NOMO-1 (cell line): ENCODE measurements around the gene DDX1.
"Not testable (repeated sequence)": the region's sequence is repeated elsewhere in the genome, so short reads cannot be mapped to it uniquely, and the experiment has no call there.

Experiments used
- DNase-seq, 2 experiments: peaks; one replicate each; lab custom pipeline; 2025; ENCODE audit not compliant: unreplicated experiment in 2 of 2; lab: John Stamatoyannopoulos, UW

The DDX1 gene

DNA sequence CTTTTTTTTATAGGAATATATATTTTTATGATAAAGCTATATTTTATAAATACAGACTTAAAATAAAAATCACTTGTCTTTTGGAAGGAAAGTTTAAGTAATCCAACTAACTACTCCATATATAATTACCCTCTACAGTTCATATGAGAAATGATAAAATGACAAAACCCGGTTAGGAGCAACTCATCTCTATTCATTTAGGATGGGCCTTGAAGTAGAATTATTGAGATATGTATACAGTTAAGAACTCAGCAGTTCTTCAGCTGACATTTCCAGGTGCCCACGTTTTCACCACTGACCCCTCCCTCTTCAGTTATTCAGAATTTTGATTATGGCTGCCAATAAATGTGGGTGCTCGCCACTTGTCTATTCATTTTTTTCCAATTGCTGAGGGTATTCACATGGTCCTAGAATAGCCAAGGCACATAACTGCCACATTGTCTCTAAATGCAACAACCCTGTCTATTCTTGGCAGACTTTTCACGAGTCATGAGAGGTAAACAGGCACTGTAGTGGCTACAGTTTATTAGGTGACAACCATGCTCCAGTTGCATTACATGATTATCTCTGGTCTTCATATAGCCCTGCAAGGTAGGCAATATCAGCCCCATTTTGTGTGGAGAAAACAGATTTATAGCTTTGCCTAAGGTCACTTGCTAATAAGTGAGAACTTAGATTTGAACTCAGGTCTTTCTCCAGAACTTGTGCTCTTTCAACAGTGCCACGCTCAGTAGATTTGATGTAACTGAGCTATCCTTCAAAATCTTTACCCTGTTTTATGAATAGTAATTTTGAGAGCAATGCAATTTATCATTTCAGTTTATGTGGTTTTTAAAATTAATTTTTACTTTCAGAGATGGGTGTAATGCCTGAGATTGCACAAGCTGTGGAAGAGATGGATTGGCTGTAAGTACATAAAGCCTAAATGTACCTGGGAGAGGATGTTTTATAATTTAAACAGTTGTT, 2.9 kb downstream of the DDX1 start:
- DNase-seq: no peak

DNA sequence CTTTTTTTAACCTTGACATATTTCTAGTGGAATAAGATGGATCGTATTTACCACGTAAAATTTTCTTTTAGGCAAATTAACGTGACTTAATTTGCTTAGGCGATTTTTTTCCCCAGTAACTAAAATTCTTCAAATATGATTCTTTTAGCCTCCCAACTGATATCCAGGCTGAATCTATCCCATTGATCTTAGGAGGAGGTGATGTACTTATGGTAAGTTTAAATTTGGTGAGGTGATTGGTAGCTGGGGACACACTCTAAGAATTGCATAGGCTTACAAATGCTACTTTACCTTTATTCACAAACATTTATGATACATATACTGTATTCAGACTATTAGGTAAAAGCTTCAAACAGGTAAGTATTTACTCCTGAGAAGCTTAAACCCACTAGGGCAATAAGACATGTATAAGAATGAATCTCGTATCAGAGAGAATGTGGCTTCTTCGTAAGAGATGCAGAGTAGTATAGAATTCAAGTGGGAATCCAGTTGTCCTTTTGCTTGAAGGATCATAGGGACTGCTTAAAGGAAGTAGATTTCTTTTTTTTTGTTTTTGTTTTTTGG, 3.8 kb downstream of the DDX1 start:
- no peak for DNase-seq

DNA sequence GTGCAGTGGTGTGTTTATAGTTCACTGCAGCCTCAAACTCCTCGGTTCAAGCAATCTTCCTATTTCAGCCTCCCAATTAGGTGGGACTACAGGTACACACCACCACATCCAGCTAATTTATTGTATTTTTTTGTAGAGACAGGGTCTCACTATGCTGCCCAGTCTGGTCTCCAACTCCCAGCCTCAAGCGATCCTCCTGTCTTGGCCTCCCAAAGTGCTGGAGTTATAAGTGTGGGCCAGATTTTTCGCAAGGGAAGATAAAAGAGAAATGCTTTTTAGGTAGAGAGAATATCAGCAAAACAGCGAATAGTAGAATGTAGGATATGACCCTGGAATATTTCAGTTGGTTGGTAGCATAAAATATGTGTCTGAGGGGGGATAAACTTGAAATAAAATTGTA, 4.3 kb downstream of the DDX1 start:
- DNase-seq: no peak

DNA sequence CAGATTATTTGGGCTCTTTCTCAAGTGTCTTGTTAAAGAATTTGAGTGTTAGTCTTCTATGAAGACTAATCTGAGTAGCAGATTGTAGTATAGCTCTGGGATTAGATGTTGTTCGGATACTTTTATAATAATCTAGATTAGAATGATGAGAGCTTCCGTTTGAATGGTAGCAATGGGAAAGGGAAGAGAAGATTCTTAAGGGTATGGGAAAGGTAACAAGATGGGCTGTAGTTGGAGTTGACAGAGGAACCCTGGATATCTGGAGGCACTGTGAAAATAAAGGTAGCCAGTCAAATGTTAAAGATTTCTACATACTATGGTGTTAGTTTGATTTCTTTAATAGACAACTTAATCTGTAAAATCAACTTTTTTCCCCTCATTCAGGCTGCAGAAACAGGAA, 4.7 kb downstream of the DDX1 start:
- no peak for DNase-seq

DNA sequence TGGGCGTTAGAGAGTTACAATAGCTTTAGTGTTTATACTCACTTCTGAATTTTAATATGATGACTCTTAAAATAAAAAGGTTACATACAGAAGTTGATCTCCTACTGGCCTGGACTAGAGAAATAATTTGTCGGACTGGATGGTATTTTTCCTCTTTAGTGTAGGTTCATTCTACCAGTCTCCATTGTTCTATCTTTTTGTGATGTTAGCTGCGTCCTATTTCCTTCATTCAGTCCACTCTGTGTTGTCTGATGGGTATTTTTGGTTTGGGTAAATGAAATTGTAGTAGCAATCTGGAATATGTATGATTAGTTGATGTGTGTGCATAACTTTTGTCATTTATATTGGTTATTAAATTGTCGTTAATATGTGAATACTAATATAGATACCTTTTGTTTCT, 5.3 kb downstream of the DDX1 start:
- DNase-seq: no peak

DNA sequence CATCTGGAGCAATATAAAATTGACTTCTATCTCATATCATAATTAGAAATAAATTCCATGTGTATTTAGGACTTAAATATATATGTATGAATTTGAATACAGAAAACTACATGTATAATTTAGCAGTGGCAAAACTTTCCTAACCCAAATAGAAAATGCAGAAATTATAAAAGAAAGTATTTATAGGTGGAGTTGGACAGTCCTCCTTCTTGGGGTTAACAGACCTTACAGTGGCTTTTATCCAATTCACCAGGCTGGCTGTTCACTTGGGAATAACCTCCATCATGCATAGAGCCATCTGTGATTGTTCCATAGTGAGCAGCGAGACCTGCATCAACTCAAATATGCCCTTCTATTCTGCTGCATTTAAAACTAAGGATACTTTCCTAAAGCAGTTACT, 8.3 kb downstream of the DDX1 start:
- DNase-seq: no peak

DNA sequence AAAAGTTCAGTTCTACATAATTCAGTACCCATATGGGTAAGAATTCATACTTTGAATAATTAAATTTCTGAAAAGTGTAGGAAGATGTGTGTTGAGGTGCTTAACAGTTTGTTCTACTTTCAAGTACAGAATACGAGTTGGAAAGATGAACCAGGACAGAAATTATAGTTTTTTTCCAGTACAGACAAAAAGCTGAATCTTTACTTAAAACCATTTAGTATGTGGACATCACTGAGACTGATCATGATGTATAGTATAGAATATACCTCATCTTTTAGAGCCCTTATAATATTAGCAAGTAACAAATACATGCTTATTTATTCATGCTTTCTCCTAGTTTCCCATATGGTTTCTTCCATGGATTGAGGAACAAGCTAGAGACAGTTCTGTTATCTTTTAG, 10.0 kb downstream of the DDX1 start:
- no peak for DNase-seq

DNA sequence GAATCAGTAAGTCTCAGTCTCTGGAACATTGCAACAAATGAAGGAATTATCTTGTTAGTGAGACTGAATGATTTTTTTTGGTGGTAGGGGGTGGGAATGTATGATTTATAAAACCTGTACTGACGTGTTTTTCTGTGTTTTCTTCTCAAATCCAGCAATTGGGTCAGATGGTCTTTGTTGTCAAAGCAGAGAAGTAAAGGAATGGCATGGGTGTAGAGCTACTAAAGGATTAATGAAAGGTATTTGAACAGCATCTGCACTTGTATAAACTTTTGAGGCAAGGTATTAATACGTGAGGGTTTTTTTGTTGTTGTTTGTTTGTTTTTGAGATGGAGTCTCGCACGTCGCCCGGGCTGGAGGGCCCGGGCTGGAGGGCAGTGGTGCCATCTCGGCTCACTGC, 10.7 kb downstream of the DDX1 start:
- DNase-seq: no peak

DNA sequence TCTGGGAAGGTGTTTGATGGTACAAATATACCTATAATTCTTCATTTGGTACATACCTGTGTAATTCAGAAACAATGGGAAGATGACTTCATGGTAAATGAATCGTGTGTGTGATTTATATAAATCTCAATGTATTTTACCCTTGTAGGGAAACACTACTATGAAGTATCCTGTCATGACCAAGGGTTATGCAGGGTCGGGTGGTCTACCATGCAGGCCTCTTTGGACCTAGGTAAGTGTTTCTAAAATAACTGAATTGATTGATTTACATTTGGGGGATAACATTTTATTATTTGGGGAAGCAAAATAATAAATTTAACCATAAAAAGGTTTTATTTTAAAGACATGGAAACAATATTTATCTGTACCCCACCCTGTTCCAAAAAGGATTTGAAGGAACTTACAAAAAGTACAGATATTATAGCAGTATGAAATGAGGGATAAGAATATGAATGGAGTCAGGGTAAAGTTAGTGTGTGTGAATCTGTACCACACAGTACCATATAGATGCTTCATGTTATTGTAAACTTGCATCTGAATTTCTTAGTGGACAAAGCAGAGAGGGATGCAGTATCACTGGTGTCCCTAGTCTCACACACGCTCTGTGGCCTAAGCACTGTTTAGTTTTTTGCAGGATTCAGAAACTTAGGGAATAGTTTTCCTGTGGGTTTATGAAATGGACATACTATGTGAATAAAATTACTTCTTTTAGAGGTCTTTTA, 11.5 kb downstream of the DDX1 start:
- DNase-seq: no peak

DNA sequence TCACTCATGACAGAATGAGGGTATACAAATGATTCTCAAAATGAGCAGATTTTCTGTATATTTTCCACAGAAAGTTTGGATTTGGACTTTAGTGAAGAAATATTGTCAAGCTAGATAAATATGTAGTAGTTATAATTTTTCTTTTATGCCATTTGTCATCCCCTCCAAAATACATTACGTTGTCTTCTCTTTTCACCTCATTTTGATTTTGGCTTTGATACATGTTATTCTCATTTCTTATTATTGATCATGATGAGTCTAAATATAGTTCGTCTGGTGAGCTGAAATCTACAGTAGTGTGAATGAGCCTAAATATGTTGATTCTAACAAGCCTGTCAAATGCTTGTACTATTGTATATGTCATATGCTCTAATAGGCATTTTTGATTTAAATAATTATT, 12.3 kb downstream of the DDX1 start:
- no peak for DNase-seq

DNA sequence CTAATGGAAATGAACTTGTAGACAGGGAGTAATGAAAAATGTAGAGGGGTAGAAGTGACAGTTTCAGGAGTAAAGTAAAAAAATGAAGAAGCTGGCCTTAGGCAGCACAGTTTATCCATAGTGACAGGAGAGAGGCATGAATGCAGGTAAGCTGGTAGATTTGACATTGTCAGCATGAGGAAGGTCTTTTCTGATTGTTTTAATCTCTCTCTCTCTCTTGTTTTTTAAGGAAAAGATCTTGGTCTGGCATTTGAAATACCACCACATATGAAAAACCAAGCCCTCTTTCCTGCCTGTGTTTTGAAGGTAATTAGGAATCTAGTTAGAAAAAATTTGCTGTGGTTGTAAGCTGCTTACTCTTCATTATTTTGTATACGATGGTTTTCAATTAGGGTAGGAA, 14.1 kb downstream of the DDX1 start:
- no peak for DNase-seq

DNA sequence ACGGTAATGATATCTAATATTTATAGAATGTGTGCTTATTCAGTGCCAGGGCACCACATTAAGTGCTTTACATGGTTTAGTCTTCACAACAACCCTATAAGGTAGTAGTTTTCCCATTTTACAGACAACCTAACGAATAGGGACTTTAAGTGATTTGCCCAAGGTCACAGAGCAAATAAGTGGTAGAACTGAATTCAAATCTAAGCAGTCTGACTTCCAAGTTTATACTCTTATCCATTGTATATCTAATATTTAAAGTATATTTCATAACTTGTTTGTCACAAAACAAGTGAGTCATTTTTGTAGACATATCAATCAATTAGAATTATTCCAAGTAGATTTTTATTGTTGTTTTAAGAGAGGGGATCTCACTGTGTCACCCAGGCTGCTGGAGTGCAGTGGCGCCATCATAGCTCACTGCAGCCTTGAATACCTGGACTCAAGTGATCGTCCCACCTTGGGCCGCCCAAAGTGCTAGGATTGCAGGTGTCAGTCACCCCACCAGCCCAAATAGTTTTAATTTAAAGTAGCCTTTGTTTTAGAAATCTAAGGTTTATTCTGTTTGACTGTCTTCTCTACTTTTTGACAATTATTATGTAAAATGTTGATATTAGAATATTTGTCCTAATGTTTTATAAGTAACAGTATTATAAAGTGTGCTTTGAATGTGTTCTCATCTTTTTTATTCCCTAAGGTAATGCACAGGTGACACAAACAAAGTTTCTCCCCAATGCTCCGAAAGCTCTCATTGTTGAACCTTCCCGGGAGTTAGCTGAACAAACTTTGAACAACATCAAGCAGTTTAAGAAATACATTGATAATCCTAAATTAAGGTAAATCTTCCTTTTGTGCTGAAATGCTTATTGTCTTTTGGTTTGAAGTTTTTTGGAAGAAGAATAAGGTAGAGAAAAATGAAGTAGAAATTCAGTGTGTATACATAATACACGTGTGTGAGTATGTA, 15.1 kb downstream of the DDX1 start:
- DNase-seq: no peak

DNA sequence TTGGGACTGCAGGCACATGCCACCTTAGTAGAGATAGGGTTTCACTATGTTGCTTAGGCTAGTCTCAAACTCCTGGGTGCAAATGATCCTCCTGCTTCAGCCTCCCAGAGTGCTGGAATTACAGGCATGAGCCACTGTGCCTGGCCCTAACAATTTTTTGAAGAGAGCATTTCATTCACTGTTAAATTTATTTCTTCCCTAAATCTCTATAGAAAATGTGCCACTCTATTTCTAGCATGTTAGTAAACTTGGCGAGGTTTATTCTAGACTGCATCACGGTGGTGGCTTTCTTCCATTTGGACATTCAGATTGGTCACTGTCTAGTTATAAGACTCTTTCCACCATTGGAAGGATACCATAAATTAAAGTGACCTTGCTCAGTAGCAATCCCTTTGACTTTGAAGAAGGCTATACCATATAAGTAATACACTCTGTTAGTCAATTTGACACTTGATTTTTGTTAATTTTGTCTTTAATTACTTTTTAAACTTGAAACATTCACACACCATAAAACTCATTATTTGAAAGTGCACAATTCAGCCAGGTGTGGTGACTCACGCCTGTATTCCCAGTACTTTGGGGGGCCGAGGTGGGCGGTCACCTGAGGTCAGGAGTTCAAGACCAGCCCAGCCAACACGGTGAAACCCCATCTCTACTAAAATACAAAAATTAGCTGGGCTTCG, 16.2 kb downstream of the DDX1 start:
- no peak for DNase-seq

DNA sequence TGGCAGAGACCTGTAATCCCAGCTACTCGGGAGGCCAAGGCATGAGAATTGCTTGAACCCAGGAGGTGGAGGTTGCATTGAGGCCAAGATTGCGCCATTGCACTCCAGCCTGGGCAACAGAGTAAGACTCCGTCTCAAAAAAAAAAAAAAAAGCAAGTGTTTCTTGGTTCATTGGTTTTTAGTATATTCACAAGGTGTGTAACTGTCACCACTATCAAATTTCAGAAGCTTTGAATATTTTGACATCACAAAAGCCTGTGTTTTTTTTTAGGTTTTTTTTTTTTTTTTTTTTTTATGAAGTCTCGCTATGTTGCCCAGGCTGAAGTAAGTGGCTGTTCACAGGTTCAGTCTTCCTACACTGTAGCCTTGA, 16.7 kb downstream of the DDX1 start:
- DNase-seq: no peak

DNA sequence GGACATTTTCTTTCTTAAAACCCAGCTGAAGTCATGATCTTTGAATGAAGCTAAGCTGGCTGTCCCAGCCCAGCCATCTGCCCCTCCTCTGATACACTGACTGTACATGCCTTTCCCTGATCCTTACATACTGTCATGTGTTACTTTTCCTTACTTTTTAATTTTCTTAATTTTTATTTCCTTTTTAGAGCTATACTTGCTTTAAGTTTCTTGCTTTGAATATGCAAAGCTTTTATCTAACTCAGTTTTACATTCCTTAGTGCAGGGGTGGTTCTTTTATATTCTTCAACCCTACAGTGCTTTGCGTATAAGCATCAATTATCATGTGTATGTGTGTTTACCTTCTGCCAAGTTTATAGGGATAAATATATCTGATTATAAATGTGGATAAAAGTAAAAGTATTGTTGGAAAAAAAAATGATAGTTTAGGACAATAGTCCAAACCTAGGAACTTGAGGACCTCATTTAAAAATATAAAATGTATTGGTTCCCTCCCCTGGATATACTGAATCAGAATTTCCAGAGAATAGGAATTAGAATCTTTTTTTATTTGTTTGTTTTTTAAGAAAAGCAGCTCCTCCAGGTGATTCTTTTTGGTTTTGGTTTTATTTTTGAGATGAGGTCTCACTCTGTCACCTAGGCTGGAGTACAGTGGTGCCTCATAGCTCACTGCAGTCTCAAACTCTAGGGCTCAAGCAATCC, 17.8 kb downstream of the DDX1 start:
- DNase-seq: no peak

DNA sequence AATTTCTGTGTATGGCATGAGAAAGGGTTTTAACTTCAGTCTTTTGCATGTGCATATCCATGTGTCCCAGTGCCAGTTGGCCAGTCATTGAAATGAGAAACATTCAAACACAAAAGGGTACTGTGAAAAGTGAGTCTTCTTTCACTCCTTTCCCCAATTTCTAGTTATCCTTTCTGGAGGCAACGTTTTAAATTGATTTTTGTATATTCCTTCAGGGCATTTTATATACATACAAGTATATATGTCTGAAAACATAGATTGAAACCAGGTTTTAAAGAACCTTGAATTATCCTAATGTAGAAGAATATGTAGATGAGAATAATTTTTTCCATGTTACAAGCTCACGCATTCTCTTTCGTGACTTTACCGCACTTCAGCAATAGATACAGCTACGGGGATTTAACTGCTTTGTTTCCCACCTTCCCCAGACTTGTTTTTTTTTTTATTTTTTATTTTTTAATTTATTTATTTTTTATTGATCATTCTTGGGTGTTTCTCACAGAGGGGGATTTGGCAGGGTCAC, 18.8 kb downstream of the DDX1 start:
- no peak for DNase-seq

DNA sequence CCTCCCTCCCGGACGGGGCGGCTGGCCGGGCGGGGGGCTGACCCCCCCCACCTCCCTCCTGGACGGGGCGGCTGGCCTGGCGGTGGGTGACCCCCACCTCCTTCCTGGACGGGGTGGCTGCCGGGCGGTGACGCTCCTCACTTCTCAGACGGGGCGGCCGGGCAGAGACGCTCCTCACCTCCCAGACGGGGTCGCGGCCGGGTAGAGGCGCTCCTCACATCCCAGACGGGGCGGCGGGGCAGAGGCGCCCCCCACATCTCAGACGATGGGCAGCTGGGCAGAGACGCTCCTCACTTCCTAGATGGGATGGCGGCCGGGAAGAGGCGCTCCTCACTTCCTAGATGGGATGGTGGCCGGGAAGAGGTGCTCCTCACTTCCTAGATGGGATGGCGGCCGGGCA, 20.4 kb downstream of the DDX1 start:
- not testable (repeated sequence) for DNase-seq

DNA sequence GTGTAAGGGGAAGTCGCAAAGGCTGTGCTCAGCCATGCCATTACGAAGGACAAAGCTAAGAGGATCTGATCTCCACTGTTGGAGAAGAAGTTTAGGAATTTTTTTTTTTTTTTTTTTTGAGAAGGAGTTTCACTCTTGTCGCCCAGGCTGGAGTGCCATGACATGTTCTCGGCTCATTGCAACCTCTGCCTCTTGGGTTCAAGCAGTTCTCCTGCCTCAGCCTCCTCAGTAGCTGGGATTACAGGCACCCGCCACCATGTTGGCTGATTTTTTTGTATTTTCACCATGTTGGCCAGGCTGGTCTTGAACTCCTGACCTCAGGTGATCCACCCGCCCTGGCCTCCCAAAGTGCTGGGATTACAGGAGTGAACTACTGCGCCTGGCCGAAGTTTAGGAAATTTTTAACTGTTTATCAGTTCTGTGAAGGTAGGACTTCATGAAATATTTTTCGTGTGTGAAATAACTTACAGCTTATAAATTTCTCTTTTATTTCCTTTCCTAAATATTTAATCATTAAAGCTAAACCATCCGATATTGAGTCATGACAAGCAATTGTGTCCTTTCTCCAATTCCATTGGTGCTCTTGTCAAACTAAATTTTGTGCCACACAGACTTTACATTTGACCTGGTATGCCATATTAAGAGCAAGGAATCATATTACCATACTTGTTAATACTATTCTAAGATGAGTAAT, 22.2 kb downstream of the DDX1 start:
- DNase-seq: no peak
